ENCODE results near the gene HDAC8.

DNA sequence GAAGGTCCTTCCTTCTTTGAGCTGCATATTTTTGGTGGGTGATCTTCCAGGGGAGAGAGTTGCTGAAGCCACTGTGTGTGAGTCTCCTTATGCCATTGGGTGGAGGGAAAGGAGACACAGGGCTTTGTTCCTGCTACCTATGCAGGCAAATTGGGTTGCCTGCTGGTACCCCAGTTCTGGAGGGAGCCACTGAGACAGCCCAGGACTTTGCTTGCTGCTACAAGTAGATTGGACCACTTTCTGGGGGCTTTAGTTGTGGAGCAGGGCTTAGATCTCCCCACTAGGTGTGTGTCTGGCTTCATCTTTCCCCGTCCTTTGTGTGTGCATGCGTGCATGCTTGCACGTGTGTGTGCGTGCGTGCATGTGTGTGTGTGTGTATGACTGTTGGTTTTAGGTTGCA lies 276.9 kb downstream of the HDAC8 start:
- no peak for TF ChIP-seq POLR2AphosphoS5 (IDR thresholded peaks at IDR 0.05; ENCODE audit: low read depth, low read length)
- TF ChIP-seq, protein P1, sequence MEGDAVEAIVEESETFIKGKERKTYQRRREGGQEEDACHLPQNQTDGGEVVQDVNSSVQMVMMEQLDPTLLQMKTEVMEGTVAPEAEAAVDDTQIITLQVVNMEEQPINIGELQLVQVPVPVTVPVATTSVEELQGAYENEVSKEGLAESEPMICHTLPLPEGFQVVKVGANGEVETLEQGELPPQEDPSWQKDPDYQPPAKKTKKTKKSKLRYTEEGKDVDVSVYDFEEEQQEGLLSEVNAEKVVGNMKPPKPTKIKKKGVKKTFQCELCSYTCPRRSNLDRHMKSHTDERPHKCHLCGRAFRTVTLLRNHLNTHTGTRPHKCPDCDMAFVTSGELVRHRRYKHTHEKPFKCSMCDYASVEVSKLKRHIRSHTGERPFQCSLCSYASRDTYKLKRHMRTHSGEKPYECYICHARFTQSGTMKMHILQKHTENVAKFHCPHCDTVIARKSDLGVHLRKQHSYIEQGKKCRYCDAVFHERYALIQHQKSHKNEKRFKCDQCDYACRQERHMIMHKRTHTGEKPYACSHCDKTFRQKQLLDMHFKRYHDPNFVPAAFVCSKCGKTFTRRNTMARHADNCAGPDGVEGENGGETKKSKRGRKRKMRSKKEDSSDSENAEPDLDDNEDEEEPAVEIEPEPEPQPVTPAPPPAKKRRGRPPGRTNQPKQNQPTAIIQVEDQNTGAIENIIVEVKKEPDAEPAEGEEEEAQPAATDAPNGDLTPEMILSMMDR (IDR thresholded peaks at IDR 0.05): no peak
- TF ChIP-seq, protein P2, sequence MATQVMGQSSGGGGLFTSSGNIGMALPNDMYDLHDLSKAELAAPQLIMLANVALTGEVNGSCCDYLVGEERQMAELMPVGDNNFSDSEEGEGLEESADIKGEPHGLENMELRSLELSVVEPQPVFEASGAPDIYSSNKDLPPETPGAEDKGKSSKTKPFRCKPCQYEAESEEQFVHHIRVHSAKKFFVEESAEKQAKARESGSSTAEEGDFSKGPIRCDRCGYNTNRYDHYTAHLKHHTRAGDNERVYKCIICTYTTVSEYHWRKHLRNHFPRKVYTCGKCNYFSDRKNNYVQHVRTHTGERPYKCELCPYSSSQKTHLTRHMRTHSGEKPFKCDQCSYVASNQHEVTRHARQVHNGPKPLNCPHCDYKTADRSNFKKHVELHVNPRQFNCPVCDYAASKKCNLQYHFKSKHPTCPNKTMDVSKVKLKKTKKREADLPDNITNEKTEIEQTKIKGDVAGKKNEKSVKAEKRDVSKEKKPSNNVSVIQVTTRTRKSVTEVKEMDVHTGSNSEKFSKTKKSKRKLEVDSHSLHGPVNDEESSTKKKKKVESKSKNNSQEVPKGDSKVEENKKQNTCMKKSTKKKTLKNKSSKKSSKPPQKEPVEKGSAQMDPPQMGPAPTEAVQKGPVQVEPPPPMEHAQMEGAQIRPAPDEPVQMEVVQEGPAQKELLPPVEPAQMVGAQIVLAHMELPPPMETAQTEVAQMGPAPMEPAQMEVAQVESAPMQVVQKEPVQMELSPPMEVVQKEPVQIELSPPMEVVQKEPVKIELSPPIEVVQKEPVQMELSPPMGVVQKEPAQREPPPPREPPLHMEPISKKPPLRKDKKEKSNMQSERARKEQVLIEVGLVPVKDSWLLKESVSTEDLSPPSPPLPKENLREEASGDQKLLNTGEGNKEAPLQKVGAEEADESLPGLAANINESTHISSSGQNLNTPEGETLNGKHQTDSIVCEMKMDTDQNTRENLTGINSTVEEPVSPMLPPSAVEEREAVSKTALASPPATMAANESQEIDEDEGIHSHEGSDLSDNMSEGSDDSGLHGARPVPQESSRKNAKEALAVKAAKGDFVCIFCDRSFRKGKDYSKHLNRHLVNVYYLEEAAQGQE (IDR thresholded peaks at IDR 0.05; ENCODE audit: insufficient read depth in 1 of 2, low read depth in 2 of 2, low read length in 1 of 2): no peak
- TF ChIP-seq SIN3A (IDR thresholded peaks at IDR 0.05; ENCODE audit: borderline replicate concordance, insufficient read depth, low read depth, low read length): no peak
- no peak for TF ChIP-seq TCF7L2 (IDR thresholded peaks at IDR 0.05; ENCODE audit: low read depth, low read length)
